Activated T-cell treated with anti-CD3 and anti-CD28 coated beads, Interleukin-2, amount 50 U/mL, for 72 hours (primary cell): ENCODE data around the gene PXDN. TPM values are rescaled to one million over a fixed set of nuclear protein-coding genes. Genes with fewer than 3 reads are reported as not detected.
"Not testable (repeated sequence)": the region's sequence is repeated elsewhere in the genome, so short reads cannot be mapped to it uniquely, and the experiment has no call there.

ENCODE experiments used
- ATAC-seq, 2 donors: fragments of 150-1000 bp; cut with Tn5 transposase; replicated peaks in 1 of 2; 2 replicates each; pipeline ENCODE4 v1.10.0; 2021; ENCODE audit warnings: moderate library complexity in 2 of 2, mild to moderate bottlenecking in 1 of 2
- DNase-seq, 2 donors: peaks; one replicate each; pipeline ENCODE4 v3.0.0; 2021 to 2022; ENCODE audit warnings: mixed read lengths in 1 of 2
- H3K27ac Mint-ChIP-seq: one replicate; pipeline ENCODE4 v1.8.0; 2022; ENCODE audit warnings: mild to moderate bottlenecking, moderate library complexity, mixed read lengths
- H3K27me3 Mint-ChIP-seq: one replicate; pipeline ENCODE4 v1.8.0; 2022; ENCODE audit warnings: low read depth, mixed read lengths
- H3K36me3 Mint-ChIP-seq, 2 donors: one replicate each; pipeline ENCODE4 v1.8.0; 2022; ENCODE audit warnings: mixed read lengths in 2 of 2, mild to moderate bottlenecking in 1 of 2; ENCODE audit not compliant: insufficient read depth in 2 of 2
- H3K4me1 Mint-ChIP-seq: one replicate; pipeline ENCODE4 v1.8.0; 2022; ENCODE audit warnings: low read depth, mixed read lengths
- H3K4me3 Mint-ChIP-seq, 2 donors: one replicate each; pipeline ENCODE4 v1.8.0; 2022; ENCODE audit warnings: mild to moderate bottlenecking in 2 of 2, mixed read lengths in 2 of 2, moderate library complexity in 2 of 2
- H3K9me3 Mint-ChIP-seq, 2 donors: one replicate each; pipeline ENCODE4 v1.8.0; 2022; ENCODE audit warnings: mixed read lengths in 2 of 2
- total RNA-seq, 2 donors: library from RNA; stranded (reverse); gene quantifications; one replicate each; pipeline ENCODE4 v1.2.3, GENCODE V29; 2022

Gene PXDN
- total RNA-seq, 2 donors from 2014 or later = 0.25 to 1.8 TPM

DNA sequence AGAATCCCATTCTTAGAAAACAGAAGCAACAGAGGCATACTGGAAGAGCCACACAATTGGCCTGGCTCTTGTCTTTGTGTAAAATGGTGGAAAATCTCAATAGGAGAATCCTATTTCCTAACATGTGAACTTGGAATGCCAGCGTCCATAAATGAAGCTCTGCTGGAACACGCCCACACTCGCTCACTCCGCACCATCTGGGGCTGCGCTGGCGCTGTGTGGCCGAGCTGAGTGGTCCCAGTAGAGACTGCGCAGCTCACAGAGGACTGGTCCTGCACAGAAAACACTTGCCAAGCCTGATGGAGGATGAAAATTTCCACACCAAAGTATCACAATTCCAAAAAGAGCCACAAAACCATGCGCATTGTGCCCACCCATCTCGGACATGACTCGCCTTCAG, 56.2 kb downstream of the PXDN start:
- DNase-seq (no peak), ATAC-seq (no peak)
- H3K36me3 Mint-ChIP-seq = no peaks in the 10 kb centered on the region
- no peaks in the 10 kb centered on the region for H3K4me1 Mint-ChIP-seq
- H3K27me3 Mint-ChIP-seq = no peaks in the 10 kb centered on the region
- H3K9me3 Mint-ChIP-seq = no peaks in the 10 kb centered on the region
- no peak overlapping the region for H3K4me3 Mint-ChIP-seq
- no peak overlapping the region for H3K27ac Mint-ChIP-seq

DNA sequence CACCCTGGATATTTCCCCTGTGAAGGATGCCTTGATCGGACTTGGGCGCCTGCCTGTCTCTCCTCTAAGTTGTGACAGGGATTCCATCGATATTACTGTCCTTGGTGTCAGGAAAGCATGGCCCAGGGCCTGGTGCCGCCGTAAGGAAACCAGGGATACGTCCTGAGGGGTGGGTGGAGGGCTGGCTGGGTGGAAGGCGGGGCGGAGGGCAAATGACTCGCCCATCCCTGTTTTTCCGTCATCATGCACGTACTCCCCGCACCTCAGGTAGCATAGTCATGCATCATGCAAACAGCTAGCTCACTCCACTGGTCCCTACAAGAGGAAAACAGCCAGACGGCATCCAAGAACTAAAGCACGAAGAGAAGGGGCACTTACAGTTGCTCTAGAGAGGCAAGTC, 57.1 kb downstream of the PXDN start:
- ATAC-seq = no peak
- H3K27me3 Mint-ChIP-seq = no peaks in the 10 kb centered on the region
- H3K9me3 Mint-ChIP-seq = no peaks in the 10 kb centered on the region
- DNase-seq = no peak
- no peaks in the 10 kb centered on the region for H3K36me3 Mint-ChIP-seq
- H3K27ac Mint-ChIP-seq = no peak overlapping the region
- no peak overlapping the region for H3K4me3 Mint-ChIP-seq
- H3K4me1 Mint-ChIP-seq = no peaks in the 10 kb centered on the region

DNA sequence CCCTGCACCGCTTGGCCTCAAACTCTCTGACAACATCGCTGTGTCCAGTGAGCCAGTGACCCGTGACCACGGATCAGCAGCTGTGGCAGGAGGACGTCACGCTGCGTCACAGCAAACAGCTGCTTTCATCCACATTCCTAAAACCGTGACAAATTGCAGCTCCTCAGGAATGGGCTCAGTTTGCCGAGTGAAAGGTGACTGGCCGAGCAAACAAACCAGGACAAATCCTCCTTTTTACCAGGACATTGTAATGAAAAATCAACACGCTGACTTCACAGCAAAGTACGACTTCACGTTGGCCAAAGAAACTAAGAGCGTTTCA, 57.6 kb downstream of the PXDN start:
- H3K36me3 Mint-ChIP-seq = no peaks in the 10 kb centered on the region
- H3K4me3 Mint-ChIP-seq = no peak overlapping the region
- H3K4me1 Mint-ChIP-seq = no peaks in the 10 kb centered on the region
- H3K27me3 Mint-ChIP-seq = no peaks in the 10 kb centered on the region
- DNase-seq (no peak), ATAC-seq (no peak)
- no peaks in the 10 kb centered on the region for H3K9me3 Mint-ChIP-seq
- H3K27ac Mint-ChIP-seq = no peak overlapping the region

DNA sequence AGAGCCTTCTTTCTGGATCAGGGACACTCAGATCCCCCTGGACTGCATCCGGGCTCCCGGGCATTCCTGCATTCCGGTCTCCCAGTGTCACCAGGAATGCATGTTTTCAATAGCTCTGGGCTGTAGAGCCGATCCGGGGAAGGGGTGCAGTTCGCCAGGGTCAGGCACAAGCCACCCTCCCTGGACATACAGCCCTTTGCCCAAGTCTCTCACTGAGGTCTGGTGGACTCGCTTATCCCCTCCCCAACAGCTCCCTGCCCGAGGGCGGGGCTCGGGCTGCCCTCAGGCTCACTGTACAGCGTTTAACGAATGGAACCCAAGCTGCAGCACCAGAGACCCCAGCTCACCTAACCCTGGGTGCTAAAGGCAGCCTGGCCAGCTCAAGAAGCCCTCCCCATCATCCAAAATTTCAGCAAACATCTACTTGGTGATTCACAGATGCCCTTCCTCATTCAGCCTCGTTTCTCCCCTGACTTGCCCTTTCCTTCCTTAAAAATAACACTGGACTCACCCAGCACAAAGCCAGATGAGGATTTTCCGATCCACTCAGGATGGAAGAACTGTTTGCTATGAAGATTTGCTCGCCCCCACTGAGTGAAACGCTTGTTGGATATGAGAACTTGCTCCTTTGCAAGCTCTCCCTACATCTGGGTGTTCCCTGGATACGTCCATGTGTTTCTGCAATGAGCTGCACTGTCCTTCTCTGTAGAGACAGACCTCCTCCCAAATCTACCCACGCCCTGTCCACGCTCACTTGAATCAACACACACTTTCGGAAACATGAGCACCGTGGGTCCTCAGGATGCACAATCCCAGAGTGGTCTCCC, 58.1 kb downstream of the PXDN start:
- Mint-ChIP-seq H3K9me3 (no peaks in the 10 kb centered on the region), H3K4me1 (no peaks in the 10 kb centered on the region), H3K27ac (no peak overlapping the region), H3K27me3 (no peaks in the 10 kb centered on the region), H3K4me3 (no peak overlapping the region), H3K36me3 (no peaks in the 10 kb centered on the region)
- DNase-seq = no peak
- no peak for ATAC-seq

DNA sequence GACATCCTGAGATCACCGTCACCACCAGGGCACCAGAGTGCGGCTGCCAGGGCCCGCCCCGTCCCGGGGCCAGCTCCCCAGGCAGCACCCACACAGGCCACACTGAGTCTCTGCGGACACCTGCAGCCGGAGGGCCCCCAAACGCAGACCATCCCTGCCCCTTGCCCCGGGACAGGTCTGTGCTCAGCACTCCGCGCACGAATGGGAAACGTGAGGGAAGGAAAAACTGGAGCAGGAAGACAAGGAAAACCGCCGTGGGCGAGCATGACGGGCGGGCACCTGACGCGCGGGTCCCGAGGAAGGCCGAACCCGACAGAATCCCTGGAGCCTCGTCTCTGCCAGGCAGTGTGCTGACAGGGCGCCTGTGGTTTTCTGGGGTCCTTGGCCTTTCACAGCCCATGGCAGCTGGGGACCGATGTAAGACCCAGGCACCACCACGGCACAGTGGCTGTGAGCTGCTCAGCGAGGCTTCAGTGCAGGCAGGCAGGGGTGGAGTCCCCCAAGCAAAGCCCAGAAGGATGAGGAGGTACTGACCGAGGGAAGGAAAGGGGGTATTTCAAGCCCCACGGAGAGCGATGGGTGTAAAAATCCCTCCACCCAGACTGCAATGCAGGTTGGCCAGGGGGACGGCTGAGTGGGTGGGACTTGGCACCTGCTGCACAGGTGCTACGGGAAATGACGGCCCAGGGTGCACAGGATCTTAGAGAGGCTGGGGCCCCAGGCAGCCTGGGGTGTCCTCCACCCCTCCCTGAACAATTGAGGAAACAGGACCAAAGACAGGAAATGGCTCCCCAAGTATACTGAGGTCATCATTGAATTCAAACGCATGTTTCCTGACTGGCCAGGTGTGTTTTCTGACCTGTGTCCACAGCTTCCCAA, 59.0 kb downstream of the PXDN start:
- Mint-ChIP-seq H3K4me3 (no peak overlapping the region), H3K9me3 (no peaks in the 10 kb centered on the region), H3K36me3 (no peaks in the 10 kb centered on the region), H3K27me3 (no peaks in the 10 kb centered on the region), H3K27ac (no peak overlapping the region), H3K4me1 (no peaks in the 10 kb centered on the region)
- ATAC-seq (no peak), DNase-seq (no peak)

DNA sequence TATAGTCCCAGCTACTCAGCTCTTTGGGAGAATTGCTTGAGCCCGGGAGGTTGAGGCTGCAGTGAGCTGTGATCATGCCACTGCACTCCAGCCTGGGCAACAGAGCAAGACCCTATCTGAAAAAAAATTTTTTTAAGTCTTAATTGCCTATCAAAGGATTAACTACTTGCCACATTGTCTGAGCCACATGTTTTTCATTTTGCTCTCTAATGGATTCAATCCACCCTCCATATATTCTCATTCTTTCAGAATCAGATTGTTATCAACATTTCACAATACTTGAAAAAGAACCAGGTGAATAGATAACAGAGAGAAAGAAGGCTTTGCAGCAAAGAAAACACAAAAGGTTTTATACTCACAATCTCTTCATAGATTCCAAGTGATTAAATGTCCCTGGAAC, 61.0 kb downstream of the PXDN start:
- no peaks in the 10 kb centered on the region for H3K4me1 Mint-ChIP-seq
- ATAC-seq (no peak), DNase-seq (no peak)
- H3K27me3 Mint-ChIP-seq = no peaks in the 10 kb centered on the region
- no peaks in the 10 kb centered on the region for H3K36me3 Mint-ChIP-seq
- no peak overlapping the region for H3K27ac Mint-ChIP-seq
- no peak overlapping the region for H3K4me3 Mint-ChIP-seq
- H3K9me3 Mint-ChIP-seq = no peaks in the 10 kb centered on the region

DNA sequence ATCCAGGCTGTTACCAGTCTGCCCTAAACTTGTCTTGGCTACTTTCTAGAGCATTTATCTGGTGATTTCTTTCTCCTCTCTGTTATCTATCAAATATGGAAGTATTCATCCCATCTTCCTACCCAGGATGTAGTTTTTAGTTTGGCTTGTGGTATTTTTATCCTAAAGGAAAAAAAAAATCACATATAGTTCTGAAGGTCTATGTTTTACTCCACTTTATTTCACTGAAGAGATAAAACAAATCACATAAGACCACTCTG, 62.2 kb downstream of the PXDN start:
- Mint-ChIP-seq H3K4me3 (no peak overlapping the region), H3K4me1 (no peaks in the 10 kb centered on the region), H3K27me3 (no peaks in the 10 kb centered on the region), H3K27ac (no peak overlapping the region), H3K9me3 (no peaks in the 10 kb centered on the region), H3K36me3 (no peaks in the 10 kb centered on the region)
- ATAC-seq (no peak), DNase-seq (no peak)

DNA sequence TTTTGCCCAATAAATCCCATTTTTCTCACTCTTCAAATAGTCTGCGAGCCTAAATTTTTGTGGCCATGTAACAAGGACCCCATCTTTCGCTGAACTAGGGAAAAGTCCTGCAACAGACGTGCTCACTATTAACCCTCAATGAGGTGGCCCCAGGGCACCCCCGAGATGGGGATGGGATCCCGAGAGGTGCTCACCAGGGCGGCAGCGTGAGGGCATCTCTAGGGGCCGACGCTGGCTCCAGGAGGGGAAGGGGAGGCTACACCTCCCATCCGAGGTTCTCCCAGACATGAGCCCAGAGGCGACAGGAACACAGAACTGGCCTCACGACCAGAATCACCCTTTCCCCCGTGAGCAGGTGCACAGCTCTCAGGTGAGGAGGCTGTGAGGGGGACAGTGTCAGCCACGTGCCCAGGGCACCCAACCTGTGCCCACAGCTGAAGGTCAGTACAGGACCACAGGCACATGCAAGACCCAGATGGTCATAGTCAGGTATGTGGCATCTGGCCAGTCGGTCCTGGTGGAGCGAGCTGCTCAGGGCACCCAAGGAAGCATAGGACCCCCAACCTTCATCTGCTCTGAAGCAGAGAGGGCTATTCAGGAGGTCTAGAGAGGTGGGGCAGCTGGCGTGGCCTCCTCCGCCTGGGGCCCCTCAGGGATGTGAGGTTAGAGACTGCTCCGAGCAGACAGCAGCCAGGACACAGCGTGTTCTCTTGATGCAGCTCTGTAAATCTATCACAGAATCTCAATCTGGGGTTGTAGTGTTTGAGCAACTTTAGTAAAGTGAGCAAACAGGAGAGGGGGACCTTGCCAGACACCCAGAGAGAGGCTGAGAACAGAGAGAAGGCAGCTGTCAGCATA, 62.8 kb downstream of the PXDN start:
- ATAC-seq (no peak), DNase-seq (no peak)
- Mint-ChIP-seq H3K4me1 (no peaks in the 10 kb centered on the region), H3K4me3 (no peak overlapping the region), H3K27me3 (no peaks in the 10 kb centered on the region), H3K36me3 (no peaks in the 10 kb centered on the region), H3K27ac (no peak overlapping the region), H3K9me3 (no peaks in the 10 kb centered on the region)

DNA sequence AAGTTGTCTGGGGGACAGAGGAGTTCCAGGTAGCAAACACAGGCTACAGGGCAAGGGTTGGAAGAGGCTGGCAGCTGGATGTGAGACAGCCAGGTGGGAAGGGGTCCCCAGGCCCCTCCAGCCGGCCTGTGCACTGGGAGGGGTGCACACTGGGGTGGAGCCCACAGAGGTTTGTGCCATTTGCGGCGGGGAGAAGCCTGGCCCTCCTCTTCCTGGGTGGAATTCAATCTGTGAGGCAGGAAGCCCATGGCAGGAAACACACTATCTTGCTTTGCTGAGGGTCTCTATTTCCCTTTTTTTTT, 63.3 kb downstream of the PXDN start:
- Mint-ChIP-seq H3K27me3 (no peaks in the 10 kb centered on the region), H3K9me3 (no peaks in the 10 kb centered on the region), H3K4me3 (no peak overlapping the region), H3K27ac (no peak overlapping the region), H3K36me3 (no peaks in the 10 kb centered on the region), H3K4me1 (no peaks in the 10 kb centered on the region)
- DNase-seq = no peak
- ATAC-seq = no peak

DNA sequence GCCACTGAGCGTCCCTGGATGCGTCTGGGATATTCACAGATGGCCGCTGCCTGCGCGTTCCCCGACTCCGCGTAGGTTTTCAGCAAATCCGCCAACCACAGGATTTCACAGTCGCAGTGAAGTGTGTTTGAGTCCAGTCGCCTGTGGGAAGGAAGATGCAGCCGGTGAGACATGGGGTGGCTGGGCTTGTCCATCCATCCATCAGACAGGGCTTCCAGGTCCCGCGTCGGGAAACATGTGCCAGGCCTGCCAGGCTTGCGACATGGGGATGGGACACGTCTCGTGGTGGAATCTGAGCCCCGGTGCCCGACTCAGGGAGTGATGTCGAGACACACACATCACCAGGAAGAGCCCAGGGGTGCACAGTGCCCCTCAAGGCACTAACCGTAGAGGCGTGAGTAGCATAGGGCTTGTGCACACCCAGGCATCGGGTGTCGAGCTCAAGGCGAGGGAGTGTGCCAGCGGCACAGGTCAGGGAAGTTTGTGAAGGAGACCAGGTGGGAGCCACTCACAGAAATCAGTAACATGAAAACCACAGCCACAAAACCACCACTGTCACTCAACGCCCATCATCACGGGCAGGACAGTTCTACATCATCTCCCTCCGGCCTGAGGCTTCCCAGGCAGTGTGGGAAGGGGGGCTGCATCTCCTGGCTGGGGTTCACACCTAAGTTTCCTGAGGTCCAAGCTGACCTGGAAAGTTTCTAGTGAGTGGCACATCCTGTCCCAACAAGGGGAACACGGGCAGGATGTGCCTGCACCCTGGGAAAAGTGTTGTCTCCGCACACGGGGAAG, 63.9 kb downstream of the PXDN start:
- H3K36me3 Mint-ChIP-seq = no peaks in the 10 kb centered on the region
- DNase-seq (no peak), ATAC-seq (no peak)
- no peaks in the 10 kb centered on the region for H3K4me1 Mint-ChIP-seq
- H3K27me3 Mint-ChIP-seq = no peaks in the 10 kb centered on the region
- H3K27ac Mint-ChIP-seq = no peak overlapping the region
- H3K9me3 Mint-ChIP-seq = no peaks in the 10 kb centered on the region
- no peak overlapping the region for H3K4me3 Mint-ChIP-seq

DNA sequence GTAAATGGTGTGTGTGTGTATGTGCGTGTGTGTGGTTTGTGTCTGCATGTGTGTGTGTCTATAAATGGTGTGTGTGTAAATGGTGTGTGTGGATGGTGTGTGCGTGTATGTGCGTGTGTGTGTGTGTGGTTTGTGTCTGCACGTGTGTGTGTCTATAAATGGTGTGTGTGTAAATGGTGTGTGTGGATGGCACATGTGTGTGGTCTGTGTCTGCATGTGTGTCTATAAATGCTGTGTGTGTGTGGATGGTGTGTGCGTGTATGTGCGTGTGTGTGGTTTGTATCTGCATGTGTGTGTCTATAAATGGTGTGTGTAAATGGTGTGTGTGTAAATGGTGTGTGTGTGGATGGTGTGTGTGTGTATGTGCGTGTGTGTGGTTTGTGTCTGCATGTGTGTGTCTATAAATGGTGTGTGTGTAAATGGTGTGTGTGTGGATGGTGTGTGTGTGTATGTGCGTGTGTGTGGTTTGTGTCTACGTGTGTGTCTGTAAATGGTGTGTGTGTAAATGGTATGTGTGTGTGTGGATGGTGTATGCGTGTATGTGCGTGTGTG, 64.8 kb downstream of the PXDN start:
- H3K4me1 Mint-ChIP-seq, H3K27me3 Mint-ChIP-seq, H3K36me3 Mint-ChIP-seq, H3K9me3 Mint-ChIP-seq, H3K4me3 Mint-ChIP-seq, DNase-seq, H3K27ac Mint-ChIP-seq, ATAC-seq: not testable (repeated sequence)

DNA sequence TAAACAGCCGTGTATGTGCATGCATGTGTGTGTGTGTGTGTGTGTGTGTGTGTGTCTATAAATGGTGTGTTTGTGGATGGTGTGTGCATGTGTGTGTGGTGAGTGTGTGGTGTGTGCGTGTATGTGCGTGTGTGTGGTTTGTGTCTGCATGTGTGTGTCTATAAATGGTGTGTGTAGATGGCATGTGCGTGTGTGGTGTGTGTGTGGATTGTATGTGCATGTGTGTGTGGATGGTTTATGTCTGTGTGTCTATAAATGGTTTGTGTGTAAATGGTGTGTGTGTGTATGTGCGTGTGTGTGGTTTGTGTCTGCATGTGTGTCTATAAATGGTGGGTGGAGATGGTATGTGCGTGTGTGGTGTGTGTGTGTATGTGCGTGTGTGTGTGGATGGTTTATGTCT, 65.2 kb downstream of the PXDN start:
- not testable (repeated sequence) for H3K27ac Mint-ChIP-seq, H3K36me3 Mint-ChIP-seq, H3K9me3 Mint-ChIP-seq, H3K27me3 Mint-ChIP-seq, H3K4me3 Mint-ChIP-seq, DNase-seq, ATAC-seq, H3K4me1 Mint-ChIP-seq

DNA sequence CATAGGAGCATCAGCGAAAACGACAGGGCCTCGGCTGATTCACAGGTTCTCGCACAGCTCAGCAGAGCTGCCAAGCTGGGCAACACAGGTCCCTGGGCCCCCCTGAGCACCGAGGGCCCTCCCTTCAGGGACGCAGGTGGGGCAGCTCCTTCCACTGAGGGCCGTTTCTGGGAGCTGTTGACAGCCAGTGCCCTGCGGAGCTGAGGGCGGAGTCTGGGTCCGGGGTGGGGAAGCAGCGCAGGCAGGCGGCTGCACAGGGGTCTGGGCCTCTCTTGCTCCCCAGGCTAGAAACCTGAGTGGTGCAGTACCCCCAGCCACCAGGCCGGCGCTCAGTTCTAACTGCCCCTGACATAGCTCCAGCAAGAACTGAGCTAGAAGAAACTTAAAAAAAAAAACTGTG, 65.7 kb downstream of the PXDN start:
- DNase-seq (no peak), ATAC-seq (no peak)
- Mint-ChIP-seq H3K4me3 (no peak overlapping the region), H3K27me3 (no peaks in the 10 kb centered on the region), H3K27ac (no peak overlapping the region), H3K36me3 (no peaks in the 10 kb centered on the region), H3K9me3 (no peaks in the 10 kb centered on the region), H3K4me1 (no peaks in the 10 kb centered on the region)
